ENCODE results near the gene FAM83E.

FAM83E gene

GRCh38 chr19:48568345-48568886 is 46.5 kb downstream of the FAM83E start:
- Histone ChIP-seq H3K4me3 (peak overlapping the region; percentile 46), H3K27ac (peak overlapping the region in 1 of 2 donors; percentile 46)
- no peak for TF ChIP-seq CTCF (IDR thresholded peaks at IDR 0.05)
- DNase-seq (ENCODE audit: low spot score) = peak; percentile 86

GRCh38 chr19:48565090-48565489 is 49.8 kb downstream of the FAM83E start:
- no peak for TF ChIP-seq CTCF (IDR thresholded peaks at IDR 0.05)
- DNase-seq (ENCODE audit: low spot score) = no peak
- H3K27ac ChIP-seq = no peak overlapping the region
- no peak overlapping the region for H3K4me3 ChIP-seq

Data from coronary artery (tissue), 2 donors.